Immature natural killer cell (primary cell): ENCODE results near the gene TMCO4. TPM values are rescaled to one million over a fixed set of nuclear protein-coding genes. Genes with fewer than 3 reads are reported as not detected.

Experiments used
- DNase-seq, 3 donors: peaks; one replicate each; pipeline ENCODE4 v3.0.0; 2022; ENCODE audit warnings: mixed read lengths in 1 of 3
- H3K27ac Mint-ChIP-seq, 6 donors: one replicate each; pipeline ENCODE4 v1.8.0; 2020; ENCODE audit warnings: mixed read lengths in 6 of 6, mild to moderate bottlenecking in 5 of 6, inconsistent platforms in 4 of 6, moderate library complexity in 3 of 6
- H3K27me3 Mint-ChIP-seq, 3 donors: one replicate each; pipeline ENCODE4 v1.8.0; 2020 to 2021; ENCODE audit warnings: low read depth in 3 of 3, mild to moderate bottlenecking in 3 of 3, mixed read lengths in 3 of 3, moderate library complexity in 3 of 3, inconsistent platforms in 1 of 3
- H3K36me3 Mint-ChIP-seq, 3 donors: one replicate each; pipeline ENCODE4 v1.8.0; 2020; ENCODE audit warnings: mixed read lengths in 3 of 3, inconsistent platforms in 2 of 3, mild to moderate bottlenecking in 2 of 3
- H3K4me1 Mint-ChIP-seq, 2 donors: one replicate each; pipeline ENCODE4 v1.8.0; 2020; ENCODE audit warnings: inconsistent platforms in 2 of 2, mild to moderate bottlenecking in 2 of 2, mixed read lengths in 2 of 2, moderate library complexity in 1 of 2
- H3K4me3 Mint-ChIP-seq, 5 donors: one replicate each; pipeline ENCODE4 v1.8.0; 2020; ENCODE audit warnings: mild to moderate bottlenecking in 5 of 5, mixed read lengths in 5 of 5, inconsistent platforms in 3 of 5, moderate library complexity in 3 of 5
- H3K9me3 Mint-ChIP-seq, 6 donors: one replicate each; pipeline ENCODE4 v1.8.0; 2020; ENCODE audit warnings: mild to moderate bottlenecking in 6 of 6, mixed read lengths in 6 of 6, inconsistent platforms in 4 of 6, moderate library complexity in 3 of 6
- polyA plus RNA-seq, 3 donors: library from polyadenylated mRNA; unstranded; fragments of 300-500 nt; fragmentation: Illumina TruSeq; gene quantifications; one replicate each; pipeline ENCODE4 v1.2.3, GENCODE V29; 2021

The TMCO4 gene
- polyA plus RNA-seq, 3 donors from 2014 or later, result 13.1 to 17.0 (median 16.9) TPM

- DNase-seq, result no peak
- H3K27me3 Mint-ChIP-seq, result peaks cover 5 to 17% (median 12%) of the 10 kb centered on the region in 3 donors
These were observed 148.5 kb downstream of the TMCO4 start for GRCh38 chr1:19651141-19651737.

DNA sequence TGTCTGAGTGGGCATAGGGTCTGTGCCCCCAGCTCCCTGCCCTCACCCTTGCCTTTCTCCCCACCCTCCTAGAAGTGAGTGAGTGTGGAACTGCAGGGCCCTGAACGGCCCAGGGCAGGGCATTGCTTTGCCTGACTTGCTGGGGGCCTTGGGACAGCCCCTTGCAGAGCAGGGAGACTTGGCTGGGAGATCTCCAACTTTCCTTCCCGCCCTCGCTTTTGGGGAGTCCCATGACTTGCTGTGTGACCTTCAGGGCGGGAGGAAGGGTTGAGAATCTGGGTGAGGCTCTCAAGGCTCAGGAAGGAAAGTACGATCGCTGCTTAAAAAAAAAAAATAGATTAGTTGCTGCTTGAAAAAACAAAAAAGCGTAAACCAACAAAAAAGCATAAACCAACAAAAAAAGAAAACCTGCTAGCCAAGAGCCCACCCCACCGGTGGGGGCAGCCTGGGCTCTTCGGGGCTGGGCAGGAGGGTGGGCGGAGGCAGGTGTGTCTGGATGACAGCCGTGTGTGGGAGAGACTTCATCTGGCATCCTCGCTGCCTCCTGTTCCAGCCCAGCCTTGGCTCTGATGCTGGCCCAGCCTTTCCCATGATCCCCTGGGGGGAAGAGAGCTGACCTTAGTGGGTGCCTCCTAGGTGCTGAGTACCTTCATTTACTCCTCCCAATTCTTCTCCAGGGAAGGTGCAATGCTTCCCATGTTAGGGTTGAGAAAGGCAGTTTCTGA, 149.1 kb downstream of the TMCO4 start:
- H3K27me3 Mint-ChIP-seq, result peaks cover 9 to 17% (median 14%) of the 10 kb centered on the region in 3 donors
- DNase-seq, result no peak
- no peaks in the 10 kb centered on the region for H3K9me3 Mint-ChIP-seq
- H3K4me3 Mint-ChIP-seq, result no peak overlapping the region
- no peak overlapping the region for H3K27ac Mint-ChIP-seq
- peaks cover 1 to 6% of the 10 kb centered on the region in 2 donors for H3K4me1 Mint-ChIP-seq
- no peaks in the 10 kb centered on the region for H3K36me3 Mint-ChIP-seq

More at GRCh38 chr1:19651141-19651737, 148.5 kb downstream of the TMCO4 start:
- Mint-ChIP-seq H3K27ac (no peak overlapping the region), H3K4me3 (no peak overlapping the region), H3K9me3 (no peaks in the 10 kb centered on the region), H3K4me1 (peaks cover 1 to 6% of the 10 kb centered on the region in 2 donors), H3K36me3 (no peaks in the 10 kb centered on the region)

DNA sequence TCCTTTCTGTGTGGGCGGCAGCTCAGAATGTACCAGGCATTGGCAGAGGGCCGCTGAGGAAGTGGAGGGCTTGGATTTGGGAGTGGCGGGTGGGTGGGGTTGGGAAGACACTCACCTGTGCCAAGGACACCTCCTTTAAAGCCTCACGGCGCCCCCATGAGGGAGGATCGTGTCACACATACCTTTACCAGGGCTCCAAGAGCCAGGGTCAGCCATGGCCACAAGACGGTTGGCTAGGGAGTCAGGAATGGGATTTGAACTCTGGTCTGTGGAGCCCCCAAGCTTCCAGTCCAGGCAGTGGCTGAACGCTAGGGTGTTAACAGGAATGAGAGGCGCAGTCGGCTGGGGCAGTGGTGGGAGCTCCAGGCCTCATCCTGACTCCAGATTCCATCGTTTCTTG, 151.0 kb downstream of the TMCO4 start:
- no peaks in the 10 kb centered on the region for H3K9me3 Mint-ChIP-seq
- no peaks in the 10 kb centered on the region for H3K36me3 Mint-ChIP-seq
- H3K4me1 Mint-ChIP-seq, result peaks cover 5 to 13% of the 10 kb centered on the region in 2 donors
- H3K27ac Mint-ChIP-seq, result no peak overlapping the region
- peaks cover 11 to 21% (median 13%) of the 10 kb centered on the region in 3 donors for H3K27me3 Mint-ChIP-seq
- DNase-seq, result no peak
- H3K4me3 Mint-ChIP-seq, result no peak overlapping the region

DNA sequence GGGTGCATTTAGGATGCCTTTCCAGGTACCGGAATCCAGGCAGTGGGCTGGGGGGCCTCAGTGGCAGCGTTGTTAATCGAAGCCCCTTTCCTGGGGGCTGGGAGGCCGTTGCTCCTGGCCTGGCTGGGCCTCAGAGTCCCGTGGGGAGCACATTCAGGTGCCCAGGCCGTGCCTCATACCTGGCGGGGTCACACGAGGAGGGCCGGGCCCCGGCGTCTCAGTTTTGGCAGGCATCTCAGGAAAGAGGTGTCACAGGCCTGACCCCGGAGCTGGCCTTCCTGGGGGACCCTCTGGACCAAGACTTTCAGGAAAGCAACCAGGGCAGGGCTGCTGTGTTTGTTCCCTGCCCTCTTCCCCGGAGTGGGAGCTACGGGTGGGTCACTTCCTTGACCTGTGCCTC, 151.5 kb downstream of the TMCO4 start:
- H3K9me3 Mint-ChIP-seq, result no peaks in the 10 kb centered on the region
- no peak overlapping the region for H3K4me3 Mint-ChIP-seq
- peaks cover 9 to 18% of the 10 kb centered on the region in 2 donors for H3K4me1 Mint-ChIP-seq
- DNase-seq, result no peak
- H3K27ac Mint-ChIP-seq, result no peak overlapping the region
- no peaks in the 10 kb centered on the region for H3K36me3 Mint-ChIP-seq
- H3K27me3 Mint-ChIP-seq, result peaks cover 13 to 26% (median 14%) of the 10 kb centered on the region in 3 donors

DNA sequence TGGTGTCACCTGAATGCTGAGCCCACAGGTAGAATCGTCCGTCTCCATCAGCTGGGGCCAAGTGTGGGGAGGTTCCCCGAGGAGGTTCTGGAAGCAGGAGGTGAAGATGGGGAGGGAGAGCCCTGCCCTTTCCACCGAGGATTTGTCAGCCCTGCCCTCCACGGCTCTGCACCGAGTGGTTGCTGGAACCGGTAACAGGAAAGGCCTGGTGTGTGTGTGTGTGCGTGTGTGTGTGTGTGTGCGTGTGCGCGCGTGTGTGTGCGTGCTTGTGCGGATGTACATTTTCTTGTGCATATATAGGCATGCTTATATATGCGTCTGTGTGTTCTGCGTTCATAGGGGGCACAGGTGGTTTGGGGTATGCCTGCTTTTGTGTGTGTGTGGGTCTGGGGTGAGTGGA, 152.1 kb downstream of the TMCO4 start:
- Mint-ChIP-seq H3K27me3 (peaks cover 13 to 30% (median 18%) of the 10 kb centered on the region in 3 donors), H3K36me3 (no peaks in the 10 kb centered on the region), H3K27ac (no peak overlapping the region), H3K4me1 (peaks cover 11 to 20% of the 10 kb centered on the region in 2 donors), H3K9me3 (no peaks in the 10 kb centered on the region), H3K4me3 (no peak overlapping the region)
- DNase-seq, result no peak

- no peaks in the 10 kb centered on the region for H3K36me3 Mint-ChIP-seq
- H3K4me1 Mint-ChIP-seq, result peaks cover 11 to 20% of the 10 kb centered on the region in 2 donors
- no peak for DNase-seq
- peaks cover 13 to 34% (median 18%) of the 10 kb centered on the region in 3 donors for H3K27me3 Mint-ChIP-seq
- no peaks in the 10 kb centered on the region for H3K9me3 Mint-ChIP-seq
- peak overlapping the region in 3 of 5 donors; percentile 9 to 34 (median 23) for H3K4me3 Mint-ChIP-seq
- no peak overlapping the region for H3K27ac Mint-ChIP-seq
These were observed 153.1 kb downstream of the TMCO4 start for GRCh38 chr1:19646377-19647319.

DNA sequence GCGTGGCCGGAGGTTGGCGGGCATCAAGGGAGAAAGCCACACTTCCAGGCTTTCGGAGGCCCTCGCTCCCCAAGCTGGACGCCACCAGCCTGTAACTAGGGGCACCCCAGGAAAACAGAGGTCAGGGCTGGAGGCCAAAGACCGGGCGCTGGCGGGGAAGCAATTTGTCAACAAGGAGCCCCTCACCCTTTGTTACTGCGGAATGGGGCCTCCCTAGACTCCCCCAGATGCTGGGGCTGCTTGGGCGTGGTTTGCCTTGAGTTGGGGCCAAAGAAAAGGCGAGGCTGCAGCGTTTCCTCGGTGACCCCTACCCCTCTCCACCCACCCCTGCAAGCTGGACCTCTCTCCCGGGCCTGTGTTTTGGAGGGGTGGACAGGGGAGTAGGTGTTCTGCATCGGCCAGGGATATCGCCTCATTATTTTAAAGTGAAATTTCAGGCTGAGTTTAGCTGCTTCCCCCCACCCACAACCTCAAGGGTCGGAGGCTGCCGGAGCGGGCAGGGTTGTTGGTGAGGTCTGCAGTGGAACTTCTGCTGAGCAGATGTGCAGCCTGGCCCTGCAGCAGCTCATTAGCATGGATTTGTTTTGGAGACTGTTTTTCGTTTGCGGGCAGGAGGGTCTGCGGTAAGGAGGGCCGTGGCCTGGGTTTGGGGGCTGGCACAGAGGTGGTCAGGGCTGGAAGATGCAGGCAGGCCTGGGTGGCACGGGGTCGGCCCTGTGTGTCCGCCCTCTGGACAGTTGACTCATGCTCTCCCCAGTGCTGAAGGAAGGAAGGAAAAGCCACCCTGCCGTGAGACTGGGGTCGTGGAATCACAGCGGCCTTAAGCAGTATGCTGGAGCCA, 154.1 kb downstream of the TMCO4 start:
- H3K4me3 Mint-ChIP-seq, result peak overlapping the region in 3 of 5 donors; percentile 9 to 58 (median 56)

DNA sequence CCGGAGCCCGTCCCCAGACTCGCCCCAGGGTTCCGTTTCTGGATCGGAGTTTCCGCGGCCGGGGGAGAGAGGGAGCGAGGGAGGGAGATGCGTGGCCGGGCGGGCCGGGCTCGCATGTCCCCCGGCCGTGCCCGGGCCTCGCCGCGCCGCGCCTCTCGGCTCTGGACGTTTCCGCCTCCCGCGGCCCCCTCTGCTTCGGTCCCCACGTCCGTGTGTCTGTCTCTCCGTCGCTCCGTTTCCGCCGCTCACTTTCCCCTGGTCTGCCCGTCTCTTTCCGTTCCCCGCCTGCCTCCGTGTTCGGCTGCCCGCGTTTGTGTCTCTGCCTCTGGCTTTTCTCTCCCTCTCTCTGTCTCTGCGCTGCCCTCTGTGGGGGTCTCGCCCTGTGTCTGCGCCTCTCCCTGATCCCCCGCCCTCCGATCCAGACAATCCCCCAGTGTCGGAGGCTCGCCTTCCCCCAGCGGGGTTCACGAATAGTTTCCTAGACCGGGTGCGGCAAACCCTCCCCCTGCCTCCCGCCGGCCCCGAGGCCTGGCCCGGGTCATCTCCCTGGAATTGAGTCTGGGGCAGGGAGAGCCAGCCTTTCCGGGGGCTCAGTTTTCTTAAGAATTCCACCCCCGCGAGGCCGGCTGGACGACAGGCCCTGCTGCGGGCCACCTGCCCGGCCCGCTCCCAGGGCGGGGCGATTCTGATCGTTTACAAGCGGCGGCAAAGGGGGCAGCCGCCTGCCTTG, 154.9 kb downstream of the TMCO4 start:
- DNase-seq, result peak; percentile 26 to 36 (median 35)
- H3K27me3 Mint-ChIP-seq, result peaks cover 11 to 34% (median 21%) of the 10 kb centered on the region in 3 donors
- peak overlapping the region; percentile 87 to 94 (median 91) for H3K4me3 Mint-ChIP-seq
- H3K27ac Mint-ChIP-seq, result peak overlapping the region in 5 of 6 donors; percentile 65 to 84 (median 80)
- H3K36me3 Mint-ChIP-seq, result no peaks in the 10 kb centered on the region
- H3K4me1 Mint-ChIP-seq, result peaks cover 11 to 20% of the 10 kb centered on the region in 2 donors
- no peaks in the 10 kb centered on the region for H3K9me3 Mint-ChIP-seq

More for the DNA sequence above, 154.1 kb downstream of the TMCO4 start:
- H3K4me1 Mint-ChIP-seq, result peaks cover 11 to 20% of the 10 kb centered on the region in 2 donors
- H3K27ac Mint-ChIP-seq, result no peak overlapping the region
- H3K27me3 Mint-ChIP-seq, result peaks cover 13 to 34% (median 21%) of the 10 kb centered on the region in 3 donors
- no peaks in the 10 kb centered on the region for H3K9me3 Mint-ChIP-seq
- H3K36me3 Mint-ChIP-seq, result no peaks in the 10 kb centered on the region
- DNase-seq, result no peak

DNA sequence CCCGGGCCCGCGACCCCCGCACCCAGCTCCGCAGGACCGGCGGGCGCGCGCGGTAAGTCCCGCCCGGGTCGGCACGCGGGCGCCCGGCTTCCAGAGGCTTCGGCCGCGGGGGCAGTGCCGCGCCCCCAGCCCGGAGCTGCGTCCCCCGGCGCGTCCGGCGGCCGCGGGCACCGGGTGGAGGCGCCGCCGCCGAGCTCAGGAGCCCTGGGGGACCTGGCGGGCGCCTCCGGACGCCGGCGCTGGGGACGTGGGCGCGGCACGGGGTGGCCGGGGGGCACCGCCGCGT, 155.4 kb downstream of the TMCO4 start:
- H3K27me3 Mint-ChIP-seq, result peaks cover 11 to 34% (median 21%) of the 10 kb centered on the region in 3 donors
- H3K27ac Mint-ChIP-seq, result peak overlapping the region in 1 of 6 donors; percentile 84
- H3K4me3 Mint-ChIP-seq, result no peak overlapping the region
- no peak for DNase-seq
- no peaks in the 10 kb centered on the region for H3K9me3 Mint-ChIP-seq
- H3K36me3 Mint-ChIP-seq, result no peaks in the 10 kb centered on the region
- H3K4me1 Mint-ChIP-seq, result peaks cover 11 to 20% of the 10 kb centered on the region in 2 donors

DNA sequence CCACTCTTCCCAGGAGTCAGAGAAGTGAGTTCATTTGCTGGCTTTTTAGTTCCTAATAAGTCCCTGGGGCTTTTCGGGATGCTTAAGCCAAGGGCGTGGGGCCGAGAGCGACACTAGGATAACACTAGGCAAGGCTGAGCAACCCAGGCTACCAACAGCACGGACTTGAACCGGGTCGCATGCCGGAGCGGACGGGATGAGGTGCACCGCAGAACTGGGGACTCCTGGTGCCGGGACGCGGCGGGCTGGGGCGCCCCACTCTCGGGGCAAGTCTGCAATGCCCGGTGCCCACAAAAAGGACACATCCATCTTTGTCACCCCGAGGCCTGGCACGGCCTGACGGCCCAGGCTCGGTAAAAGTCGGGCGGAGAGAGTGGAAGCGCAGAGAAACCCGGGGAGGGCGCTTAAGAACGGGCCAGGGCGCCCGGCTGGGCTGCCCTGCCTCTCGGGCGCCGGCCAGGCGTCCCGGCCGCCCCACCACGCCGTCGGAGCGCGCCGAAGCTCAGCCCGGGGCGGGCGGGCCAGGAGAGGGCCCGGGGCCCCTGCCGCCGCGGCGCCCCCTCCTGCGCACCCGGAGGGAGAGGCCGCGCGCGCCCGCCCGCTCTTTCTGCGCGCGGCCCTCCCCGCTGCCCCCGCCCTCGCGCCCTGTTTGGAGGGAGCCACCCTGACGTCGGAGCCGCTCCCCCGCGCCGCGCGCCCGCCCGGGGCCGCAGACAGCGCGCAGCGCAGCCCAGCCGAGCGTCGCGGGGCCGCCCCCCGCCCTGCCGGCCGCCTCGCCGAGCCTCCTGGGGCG, 155.9 kb downstream of the TMCO4 start, which contains the start of gene NBL1:
Gene NBL1 (plus strand): TSS at position 710 of the 793 bp plus-strand sequence. CDS start 10,720 bp downstream, outside the sequence.
- H3K4me3 Mint-ChIP-seq, result peak within 1 kb of the TSS; percentile 87 to 94 (median 91)
- DNase-seq, result peak; percentile 41 to 51 (median 48)
- no peaks in the 10 kb centered on the region for H3K9me3 Mint-ChIP-seq
- H3K4me1 Mint-ChIP-seq, result peaks cover 11 to 20% of the 10 kb centered on the region in 2 donors
- peaks cover 11 to 32% (median 21%) of the 10 kb centered on the region in 3 donors for H3K27me3 Mint-ChIP-seq
- no peaks in the 10 kb centered on the region for H3K36me3 Mint-ChIP-seq
- peak within 1 kb of the TSS in 5 of 6 donors; percentile 65 to 84 (median 80) for H3K27ac Mint-ChIP-seq

DNA sequence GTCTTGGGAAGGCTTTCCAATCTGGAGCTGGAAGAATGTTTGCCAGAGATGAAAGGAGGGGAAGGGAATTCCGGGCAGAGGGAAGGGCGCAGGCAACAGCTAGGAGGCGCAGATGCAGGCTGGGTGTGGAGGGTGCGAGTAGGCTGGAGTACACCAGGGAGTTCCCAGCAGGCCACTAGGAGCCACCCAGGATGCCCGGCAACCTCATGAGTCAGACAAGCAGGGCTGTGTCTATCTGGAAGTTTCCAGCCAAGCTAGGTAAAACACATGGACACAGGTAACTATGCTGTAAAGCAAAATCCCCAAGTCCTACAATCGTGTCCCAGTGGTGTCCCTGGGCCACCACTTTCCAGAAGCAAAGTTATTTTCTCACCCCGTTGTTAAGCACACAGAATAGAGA, 156.6 kb downstream of the TMCO4 start:
- DNase-seq, result no peak
- Mint-ChIP-seq H3K4me1 (peaks cover 11 to 20% of the 10 kb centered on the region in 2 donors), H3K27ac (peak overlapping the region in 3 of 6 donors; percentile 26 to 48 (median 46)), H3K9me3 (no peaks in the 10 kb centered on the region), H3K36me3 (no peaks in the 10 kb centered on the region), H3K27me3 (peaks cover 10 to 32% (median 21%) of the 10 kb centered on the region in 3 donors), H3K4me3 (peak overlapping the region; percentile 61 to 77 (median 72))
